OCI-LY1 (cell line): Measurements from ENCODE around the gene NRG2.

ENCODE experiments used
- H2AFZ ChIP-seq: fragments of 200-600 bp; sonication (generic), shearing (Covaris generic); 2 replicates; pipeline ENCODE4 v1.6.0; 2014; ENCODE audit warnings: antibody characterized with exemption, mild to moderate bottlenecking, low read length
- H3F3A ChIP-seq: fragments of 200-600 bp; sonication (generic), shearing (Covaris generic); 2 replicates; pipeline ENCODE4 v1.6.0; 2014; ENCODE audit warnings: mild to moderate bottlenecking, antibody characterized with exemption, low read length, moderate library complexity; ENCODE audit not compliant: insufficient read depth
- H3K27ac ChIP-seq: fragments of 200-600 bp; sonication (generic); 2 replicates; pipeline ENCODE4 v1.5.1; 2014; ENCODE audit warnings: low read length, mixed run types, mild to moderate bottlenecking, low read depth; ENCODE audit not compliant: poor library complexity, severe bottlenecking
- H3K27me3 ChIP-seq: fragments of 200-600 bp; sonication (generic); 2 replicates; pipeline ENCODE4 v1.6.0; 2014; ENCODE audit warnings: antibody characterized with exemption, mild to moderate bottlenecking, low read length, moderate library complexity; ENCODE audit not compliant: insufficient read depth
- H3K36me3 ChIP-seq: fragments of 200-600 bp; sonication (generic); 2 replicates; pipeline ENCODE4 v1.6.1; 2014; ENCODE audit warnings: mild to moderate bottlenecking, antibody characterized with exemption, low read length, moderate library complexity, mixed read lengths; ENCODE audit not compliant: insufficient read depth
- H3K4me1 ChIP-seq: fragments of 200-600 bp; sonication (generic); 2 replicates; pipeline ENCODE4 v1.5.1; 2014; ENCODE audit warnings: mild to moderate bottlenecking, low read length, moderate library complexity; ENCODE audit not compliant: insufficient read depth, severe bottlenecking
- H3K4me2 ChIP-seq: fragments of 200-600 bp; sonication (generic), shearing (Covaris generic); 2 replicates; pipeline ENCODE4 v1.6.1; 2014; ENCODE audit warnings: low read length
- H3K4me3 ChIP-seq: fragments of 200-600 bp; sonication (generic); 2 replicates; pipeline ENCODE4 v1.5.1; 2014; ENCODE audit warnings: low read length, low read depth, mild to moderate bottlenecking, mixed read lengths; ENCODE audit not compliant: poor library complexity, severe bottlenecking
- H3K79me2 ChIP-seq: fragments of 200-600 bp; shearing (Covaris generic); 2 replicates; pipeline ENCODE4 v1.6.1; 2016; ENCODE audit warnings: mixed run types, low read length, mixed read lengths; ENCODE audit not compliant: insufficient read depth
- H3K9ac ChIP-seq: fragments of 200-600 bp; sonication (generic), shearing (Covaris generic); 2 replicates; pipeline ENCODE4 v1.6.1; 2014; ENCODE audit warnings: mild to moderate bottlenecking, low read length, mixed read lengths
- H3K9me2 ChIP-seq: fragments of 200-600 bp; sonication (generic), shearing (Covaris generic); 2 replicates; pipeline ENCODE4 v1.6.1; 2014; ENCODE audit warnings: low read depth, mild to moderate bottlenecking, low read length, mixed read lengths
- H3K9me3 ChIP-seq: fragments of 200-600 bp; shearing (Covaris generic); 2 replicates; pipeline ENCODE4 v1.6.1; 2014; ENCODE audit warnings: low read length, mixed read lengths
- H4K20me1 ChIP-seq: fragments of 200-600 bp; sonication (generic), shearing (Covaris generic); 2 replicates; pipeline ENCODE4 v1.6.0; 2016; ENCODE audit warnings: mild to moderate bottlenecking, low read length; ENCODE audit not compliant: insufficient read depth
- EZH2 ChIP-seq: fragments of 200-600 bp; sonication (generic), shearing (Covaris generic); IDR thresholded peaks from 2 replicates; pipeline ENCODE4 v1.8.0; 2017; ENCODE audit warnings: borderline replicate concordance, mixed run types, mild to moderate bottlenecking, antibody characterized with exemption, low read length, moderate library complexity, mixed read lengths
- TF ChIP-seq, protein P1 (sequence below): fragments of 200-600 bp; sonication (generic), shearing (Covaris generic); IDR thresholded peaks from 2 replicates; pipeline ENCODE4 v1.5.1; 2017; ENCODE audit warnings: mild to moderate bottlenecking, antibody characterized with exemption, low read length, moderate library complexity, mixed read lengths

NRG2 gene

DNA sequence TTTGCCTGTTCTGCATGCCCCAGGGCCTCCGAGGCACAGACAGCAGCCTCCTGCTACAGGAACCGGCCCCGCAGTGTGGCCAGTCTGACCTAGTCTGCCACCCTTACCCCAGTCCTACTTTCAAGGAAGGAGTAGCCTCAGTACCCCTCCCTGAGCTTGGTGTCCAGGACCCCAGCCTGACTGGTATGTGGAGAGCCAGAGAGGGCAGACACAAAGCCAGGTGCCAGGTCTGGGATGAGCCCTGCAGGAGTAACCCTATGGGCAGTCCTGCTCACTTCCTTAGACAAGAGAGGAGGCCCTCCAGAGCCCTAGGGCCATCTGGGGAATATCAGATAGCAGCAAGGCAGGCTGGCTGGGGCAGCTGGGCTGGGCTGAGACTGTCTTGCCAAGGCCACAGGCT is 67.8 kb downstream of the NRG2 start:
- no peaks in the 10 kb centered on the region for H4K20me1 ChIP-seq
- H2AFZ ChIP-seq, result no peak overlapping the region
- H3K9ac ChIP-seq, result no peak overlapping the region
- H3K4me1 ChIP-seq, result no peaks in the 10 kb centered on the region
- H3K79me2 ChIP-seq, result no peaks in the 10 kb centered on the region
- H3K27me3 ChIP-seq, result peaks cover 2% of the 10 kb centered on the region; the same call in 1 of the 2 replicates
- H3F3A ChIP-seq, result no peaks in the 10 kb centered on the region
- no peak overlapping the region for H3K27ac ChIP-seq
- H3K9me2 ChIP-seq, result no peaks in the 10 kb centered on the region
- TF ChIP-seq, protein P1, sequence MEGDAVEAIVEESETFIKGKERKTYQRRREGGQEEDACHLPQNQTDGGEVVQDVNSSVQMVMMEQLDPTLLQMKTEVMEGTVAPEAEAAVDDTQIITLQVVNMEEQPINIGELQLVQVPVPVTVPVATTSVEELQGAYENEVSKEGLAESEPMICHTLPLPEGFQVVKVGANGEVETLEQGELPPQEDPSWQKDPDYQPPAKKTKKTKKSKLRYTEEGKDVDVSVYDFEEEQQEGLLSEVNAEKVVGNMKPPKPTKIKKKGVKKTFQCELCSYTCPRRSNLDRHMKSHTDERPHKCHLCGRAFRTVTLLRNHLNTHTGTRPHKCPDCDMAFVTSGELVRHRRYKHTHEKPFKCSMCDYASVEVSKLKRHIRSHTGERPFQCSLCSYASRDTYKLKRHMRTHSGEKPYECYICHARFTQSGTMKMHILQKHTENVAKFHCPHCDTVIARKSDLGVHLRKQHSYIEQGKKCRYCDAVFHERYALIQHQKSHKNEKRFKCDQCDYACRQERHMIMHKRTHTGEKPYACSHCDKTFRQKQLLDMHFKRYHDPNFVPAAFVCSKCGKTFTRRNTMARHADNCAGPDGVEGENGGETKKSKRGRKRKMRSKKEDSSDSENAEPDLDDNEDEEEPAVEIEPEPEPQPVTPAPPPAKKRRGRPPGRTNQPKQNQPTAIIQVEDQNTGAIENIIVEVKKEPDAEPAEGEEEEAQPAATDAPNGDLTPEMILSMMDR, result no peak
- TF ChIP-seq EZH2, result no peak
- no peaks in the 10 kb centered on the region for H3K9me3 ChIP-seq
- H3K4me2 ChIP-seq, result no peak overlapping the region
- no peaks in the 10 kb centered on the region for H3K36me3 ChIP-seq
- H3K4me3 ChIP-seq, result no peak overlapping the region

DNA sequence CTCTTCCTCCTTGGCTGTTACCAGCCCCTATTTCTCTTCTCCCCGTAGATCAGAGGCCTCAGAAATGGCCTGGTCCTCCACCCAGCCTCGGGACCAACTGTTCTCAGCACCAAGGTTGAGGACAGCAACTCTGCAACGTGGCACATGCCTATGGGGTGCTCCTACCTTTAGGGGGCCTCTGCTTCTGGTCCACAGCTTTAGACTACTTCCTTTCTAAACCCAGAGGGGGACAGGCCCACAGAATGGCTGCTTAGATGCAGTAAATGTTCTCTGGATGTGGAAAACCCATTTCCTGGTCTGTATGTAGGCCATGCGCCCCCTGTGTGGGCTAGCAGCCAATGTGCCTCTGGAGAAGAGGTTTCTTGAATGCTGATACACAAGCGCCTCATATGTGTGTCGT is 68.4 kb downstream of the NRG2 start:
- Histone ChIP-seq H4K20me1 (no peaks in the 10 kb centered on the region), H3K9me2 (no peaks in the 10 kb centered on the region), H3K9me3 (no peaks in the 10 kb centered on the region), H2AFZ (no peak overlapping the region), H3K79me2 (no peaks in the 10 kb centered on the region), H3K4me2 (no peak overlapping the region), H3K27me3 (peaks cover 2% of the 10 kb centered on the region; the same call in 1 of the 2 replicates), H3F3A (no peaks in the 10 kb centered on the region), H3K36me3 (no peaks in the 10 kb centered on the region), H3K4me1 (no peaks in the 10 kb centered on the region), H3K27ac (no peak overlapping the region), H3K4me3 (no peak overlapping the region), H3K9ac (no peak overlapping the region)
- TF ChIP-seq, protein P1, result no peak
- TF ChIP-seq EZH2, result no peak

DNA sequence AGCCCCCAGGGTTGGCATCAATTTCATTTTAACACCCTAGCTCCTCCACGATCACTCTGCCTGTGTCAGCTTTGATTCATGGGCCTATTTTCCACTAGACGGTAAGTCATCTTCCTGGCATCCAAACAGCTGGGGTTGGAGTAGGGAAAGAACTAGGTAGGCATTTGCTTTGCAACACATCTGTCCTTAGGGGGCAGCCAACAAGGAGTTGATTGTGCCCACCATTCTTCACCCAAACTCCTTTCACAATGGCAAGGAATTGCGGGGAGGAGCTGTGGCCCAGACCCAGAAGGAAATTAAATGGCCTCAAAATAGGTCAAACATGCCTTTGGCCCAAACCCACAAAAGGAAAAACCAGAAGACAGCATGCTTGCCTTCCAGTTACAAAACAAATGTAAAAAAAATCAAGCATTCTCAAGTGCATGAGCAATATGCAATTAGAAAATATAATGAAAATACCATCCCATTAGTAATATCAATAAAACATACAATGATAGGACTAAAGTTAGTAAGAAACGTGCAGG is 71.8 kb downstream of the NRG2 start:
- Histone ChIP-seq H3K4me2 (no peak overlapping the region), H2AFZ (no peak overlapping the region), H3K9ac (no peak overlapping the region), H3F3A (no peaks in the 10 kb centered on the region), H3K79me2 (no peaks in the 10 kb centered on the region), H3K36me3 (no peaks in the 10 kb centered on the region), H4K20me1 (no peaks in the 10 kb centered on the region), H3K4me3 (no peak overlapping the region), H3K27ac (no peak overlapping the region), H3K4me1 (no peaks in the 10 kb centered on the region), H3K9me3 (no peaks in the 10 kb centered on the region), H3K9me2 (no peaks in the 10 kb centered on the region), H3K27me3 (peaks cover 2% of the 10 kb centered on the region; the same call in 1 of the 2 replicates)
- TF ChIP-seq, protein P1, result no peak
- no peak for TF ChIP-seq EZH2
